NCI-H2107 treated with DMSO at 0.1 percent for 48 hours (cell line): ENCODE measurements around the gene CTNNA3.

ENCODE experiments used
- DNase-seq: peaks from one replicate; lab custom pipeline; 2025; ENCODE audit not compliant: unreplicated experiment; lab: John Stamatoyannopoulos, UW

The CTNNA3 gene

DNA sequence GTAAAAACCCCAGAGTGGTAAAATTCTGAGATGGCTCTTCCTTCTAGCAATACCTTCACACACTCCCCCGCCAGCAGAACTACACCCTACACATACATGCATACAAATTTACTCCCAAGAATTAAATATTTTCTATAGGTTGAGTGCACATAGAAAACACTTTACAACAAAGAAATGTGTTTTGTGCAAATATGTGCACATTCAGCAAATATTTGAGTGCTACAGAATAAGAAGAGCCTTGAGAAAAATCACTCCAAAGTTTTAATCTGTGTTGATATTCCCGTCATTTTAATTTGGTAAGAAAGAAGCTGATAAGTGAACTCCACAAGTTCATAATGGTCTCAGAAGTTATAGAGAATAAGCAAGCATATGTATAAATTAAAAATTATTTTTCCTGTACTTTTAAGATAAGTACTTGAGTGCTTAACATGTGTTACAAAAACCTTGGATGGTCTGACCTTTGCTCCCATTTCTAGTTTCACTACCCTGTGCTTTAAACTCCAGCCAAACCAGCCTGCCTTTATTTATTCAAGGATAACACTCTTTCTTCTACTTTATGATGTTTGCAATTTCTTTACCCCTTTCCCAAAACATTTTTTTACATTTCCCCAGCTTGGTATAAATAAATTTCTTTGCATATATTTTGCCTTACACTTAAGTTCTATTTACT is 1503.7 kb downstream of the CTNNA3 start:
- no peak for DNase-seq

DNA sequence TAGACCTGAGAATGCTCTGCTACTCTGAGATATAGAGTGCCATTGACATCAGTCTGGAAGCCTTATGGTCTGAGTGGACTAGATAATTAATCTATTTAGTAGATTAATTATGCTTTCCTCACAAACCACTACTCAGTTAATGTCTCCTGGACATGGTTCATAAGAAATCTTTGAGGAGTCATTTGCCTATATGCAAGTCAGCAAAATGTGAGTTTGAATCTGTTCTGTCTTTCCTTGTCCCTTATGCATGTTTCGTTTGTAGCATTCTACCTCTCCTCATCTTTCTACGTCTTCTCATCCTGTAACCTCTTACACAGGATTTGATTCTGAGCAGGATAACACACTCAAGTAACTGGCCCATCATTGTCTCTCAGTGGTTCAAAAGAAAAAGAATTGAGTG is 1505.6 kb downstream of the CTNNA3 start:
- DNase-seq, result no peak

DNA sequence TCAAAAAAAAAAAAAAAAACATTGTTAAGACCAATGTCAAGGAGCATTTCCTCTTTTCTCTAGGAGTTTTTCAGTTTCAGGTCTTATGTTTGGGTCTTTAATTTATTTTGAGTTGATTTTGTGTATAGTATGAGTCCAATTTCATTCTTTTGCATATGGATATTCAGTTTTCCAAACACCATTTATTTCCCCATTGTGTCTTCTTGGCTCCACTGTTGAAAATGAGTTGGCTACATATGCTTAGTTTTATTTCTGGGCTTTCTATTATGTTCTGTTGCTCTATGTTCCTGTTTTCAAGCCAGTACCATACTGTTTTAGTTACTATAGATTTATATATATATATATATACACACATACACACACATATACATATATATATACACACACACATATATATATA is 1506.7 kb downstream of the CTNNA3 start:
- no peak for DNase-seq

DNA sequence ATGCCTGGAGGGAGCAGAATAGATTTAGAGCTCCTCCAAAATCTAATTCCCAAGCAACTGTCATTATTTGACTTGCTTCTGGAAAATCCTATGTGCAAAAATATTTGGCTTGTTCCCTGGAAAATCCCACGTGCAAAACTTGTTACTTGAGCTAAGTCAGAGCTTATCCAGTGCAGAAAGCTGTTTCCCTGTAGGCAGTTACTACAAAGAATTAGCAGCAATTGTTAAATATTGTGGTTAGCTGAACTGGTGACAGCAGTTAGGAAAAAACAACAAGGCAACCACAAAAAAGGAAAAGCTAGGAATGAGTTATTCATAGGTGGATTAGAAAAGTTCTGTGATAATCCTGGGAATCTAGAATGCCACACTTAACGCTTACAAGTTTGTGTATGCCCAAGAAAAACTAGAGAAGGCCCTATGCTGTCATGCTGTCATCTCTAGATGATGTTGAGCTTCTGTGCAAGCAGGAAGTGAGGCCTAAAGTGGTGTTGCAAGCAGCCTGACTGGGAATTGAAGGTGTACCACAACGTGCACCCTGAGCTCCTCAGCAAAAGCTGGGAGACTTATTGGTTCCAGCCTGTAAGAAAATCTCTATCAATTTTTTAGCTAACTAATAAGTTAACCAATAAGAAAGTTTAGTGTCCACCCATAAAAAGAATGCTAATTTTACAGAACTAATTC is 1508.8 kb downstream of the CTNNA3 start:
- no peak for DNase-seq

DNA sequence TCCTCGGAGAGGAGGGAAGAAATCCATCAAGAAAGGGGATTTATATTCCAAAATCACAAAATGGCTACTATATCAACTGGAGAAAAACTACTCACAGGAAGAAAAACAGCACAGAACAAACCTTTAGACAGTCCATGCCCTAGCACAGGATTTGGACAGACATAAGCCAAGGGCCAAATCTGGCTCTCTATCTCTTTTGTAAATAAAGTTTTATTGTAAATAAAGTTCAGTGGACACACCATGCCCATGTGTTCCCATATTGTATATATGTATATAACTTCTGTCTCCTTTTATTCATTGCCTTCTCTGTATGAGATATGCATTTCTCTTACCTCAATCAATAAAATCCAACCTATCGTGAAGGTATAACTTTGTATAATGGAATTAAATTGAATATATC is 1513.0 kb downstream of the CTNNA3 start:
- no peak for DNase-seq

DNA sequence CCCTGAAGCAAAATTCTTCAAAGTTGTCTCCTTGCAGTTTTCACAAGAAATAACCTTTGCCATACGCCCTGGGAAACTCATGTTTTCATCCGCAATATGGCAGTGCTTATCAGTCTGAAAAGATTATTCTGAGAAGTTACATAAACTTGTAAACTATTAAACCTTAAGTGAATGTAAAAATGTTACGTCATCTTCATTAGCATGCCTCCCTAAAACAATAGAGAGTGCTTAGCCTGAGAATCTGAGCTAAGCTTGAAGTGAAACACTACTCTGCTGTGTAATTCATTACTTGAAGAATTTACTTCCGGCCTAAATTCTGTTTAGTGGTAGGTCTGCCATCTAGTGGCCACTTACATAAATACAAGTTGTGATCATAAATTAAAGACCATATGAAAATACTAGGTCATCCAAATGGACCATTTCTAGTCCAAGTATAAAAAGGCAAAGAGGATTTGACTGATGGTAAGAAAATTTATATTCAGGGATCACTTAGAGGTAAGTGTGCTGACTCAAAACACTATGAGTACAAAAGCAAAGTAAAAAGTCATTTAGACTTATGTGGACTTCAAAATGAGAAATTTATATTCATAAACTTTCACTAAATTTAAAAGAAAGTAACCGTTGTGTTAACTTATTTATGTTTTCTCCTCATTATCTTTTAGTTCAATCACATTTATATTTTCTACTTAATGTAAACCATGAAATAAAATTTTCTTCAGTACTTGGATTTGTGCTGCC is 1515.2 kb downstream of the CTNNA3 start:
- peak; percentile 14 for DNase-seq

DNA sequence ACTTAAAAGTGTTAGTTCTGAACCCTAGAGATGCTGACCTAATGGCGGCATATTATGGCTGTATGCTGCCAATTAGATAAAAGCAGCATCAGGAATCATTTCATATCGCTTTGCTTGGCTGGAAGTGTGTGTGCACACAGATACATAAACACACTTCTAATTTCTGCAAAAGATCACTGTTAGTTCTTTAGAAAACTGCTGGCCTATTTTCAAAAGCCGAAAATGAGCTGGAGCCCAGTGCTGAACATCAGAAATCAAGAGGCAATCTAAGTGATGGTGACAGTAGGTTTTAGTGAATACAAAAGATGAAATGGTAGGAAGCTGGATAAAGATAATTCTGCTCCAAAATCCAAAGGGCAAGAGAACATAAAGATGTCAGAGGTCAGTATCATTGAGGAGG is 1516.0 kb downstream of the CTNNA3 start:
- no peak for DNase-seq

DNA sequence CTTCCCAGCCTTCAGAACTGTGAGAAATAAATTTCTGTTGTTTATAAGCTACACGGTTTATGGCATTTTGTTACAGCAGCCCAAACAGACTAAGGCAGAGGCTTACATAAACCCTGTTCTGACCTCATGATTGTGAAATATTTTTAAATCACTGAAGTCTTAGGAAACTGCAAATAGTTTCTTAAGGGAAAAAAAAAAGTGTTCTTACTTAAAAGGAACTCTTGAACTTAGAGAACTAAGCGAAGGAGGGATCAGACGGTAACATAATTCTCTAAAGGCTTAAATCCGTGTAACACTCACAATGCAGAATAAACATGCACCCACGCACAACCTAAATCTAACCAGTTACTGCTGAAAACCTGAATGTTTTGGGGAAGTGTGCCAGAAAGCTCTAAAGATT is 1519.2 kb downstream of the CTNNA3 start:
- DNase-seq, result no peak

DNA sequence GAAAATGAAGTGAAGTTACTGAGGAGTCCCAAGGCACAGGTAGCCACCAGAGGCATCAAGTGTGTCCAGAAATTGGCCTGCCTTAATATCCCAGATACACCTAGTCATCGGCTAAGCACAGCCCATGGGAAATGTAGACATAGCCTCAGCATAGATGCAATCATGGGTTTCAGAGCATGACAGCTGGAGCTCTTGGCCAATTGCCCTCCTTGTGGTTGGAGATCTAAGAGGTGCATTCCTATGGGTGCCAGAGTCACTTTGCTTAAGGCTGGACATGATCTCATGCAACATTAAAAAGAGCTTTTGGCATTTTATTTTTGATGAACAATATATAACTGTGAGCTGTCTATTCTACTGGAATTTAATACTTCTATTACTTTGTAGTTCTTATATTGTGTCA is 1528.2 kb downstream of the CTNNA3 start:
- no peak for DNase-seq

DNA sequence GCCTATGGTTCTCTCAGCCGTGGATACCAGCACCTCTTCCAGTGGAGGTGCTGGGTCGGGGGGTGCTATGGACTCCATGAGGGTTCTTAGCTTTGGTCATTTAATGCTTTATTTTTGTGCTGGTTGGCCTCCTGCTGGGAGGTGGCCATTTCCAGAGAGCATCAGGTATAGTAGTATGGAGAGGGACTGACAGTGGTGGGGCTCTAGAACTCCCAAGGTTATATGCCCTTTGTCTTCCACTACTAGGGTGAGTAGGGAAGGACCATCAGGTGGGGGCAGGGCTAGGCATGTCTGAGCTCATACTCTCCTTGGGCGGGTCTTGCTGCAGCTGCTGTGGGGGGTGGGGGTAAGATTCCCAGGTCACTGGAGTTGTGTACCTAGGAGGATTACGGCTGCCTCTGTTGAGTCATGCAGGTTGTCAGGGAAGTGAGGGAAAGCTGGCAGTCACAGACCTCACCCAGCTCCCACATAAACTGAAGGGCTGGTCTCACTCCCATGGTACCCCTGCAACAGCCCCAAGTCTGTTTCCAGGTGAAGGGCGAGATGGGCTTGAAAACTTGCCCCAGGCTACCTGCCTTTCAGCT is 1533.3 kb downstream of the CTNNA3 start:
- DNase-seq, result no peak

DNA sequence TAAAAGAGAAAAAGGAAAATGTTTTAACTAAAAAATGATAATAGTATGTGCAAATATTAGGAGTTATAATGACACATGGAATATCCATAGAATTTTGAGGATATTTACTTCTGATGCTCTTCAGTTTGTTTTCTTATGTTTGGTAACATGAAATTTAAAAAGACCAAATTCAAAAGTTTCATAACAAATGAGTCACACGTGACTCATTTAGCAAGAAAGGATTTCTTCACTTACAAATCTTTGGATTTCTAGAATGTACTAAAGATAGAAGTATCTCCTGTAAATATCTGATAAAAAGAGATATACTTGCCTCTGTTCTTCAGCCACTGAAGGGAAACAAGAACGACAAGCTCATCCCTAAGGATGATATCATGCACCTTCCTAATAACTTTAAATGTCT is 1544.6 kb downstream of the CTNNA3 start:
- no peak for DNase-seq

DNA sequence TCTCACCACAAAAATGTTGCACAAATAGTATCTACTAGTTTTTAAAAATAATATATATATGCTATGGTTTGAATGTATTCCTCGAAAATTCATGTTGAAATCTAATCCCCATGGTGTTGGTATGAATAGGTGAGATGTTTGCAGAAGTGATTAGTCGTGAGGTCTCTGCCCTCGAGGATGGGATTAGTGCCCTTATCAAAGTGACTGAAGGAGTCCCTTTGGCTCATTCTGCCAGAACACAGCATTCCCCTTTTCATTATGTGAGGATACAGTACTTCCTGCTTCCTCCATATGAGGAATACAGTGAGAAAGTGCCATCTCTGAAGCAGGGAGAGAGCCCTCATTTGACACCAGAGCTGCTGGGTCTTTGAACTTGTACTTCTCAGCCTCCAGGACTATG is 1547.7 kb downstream of the CTNNA3 start:
- no peak for DNase-seq

DNA sequence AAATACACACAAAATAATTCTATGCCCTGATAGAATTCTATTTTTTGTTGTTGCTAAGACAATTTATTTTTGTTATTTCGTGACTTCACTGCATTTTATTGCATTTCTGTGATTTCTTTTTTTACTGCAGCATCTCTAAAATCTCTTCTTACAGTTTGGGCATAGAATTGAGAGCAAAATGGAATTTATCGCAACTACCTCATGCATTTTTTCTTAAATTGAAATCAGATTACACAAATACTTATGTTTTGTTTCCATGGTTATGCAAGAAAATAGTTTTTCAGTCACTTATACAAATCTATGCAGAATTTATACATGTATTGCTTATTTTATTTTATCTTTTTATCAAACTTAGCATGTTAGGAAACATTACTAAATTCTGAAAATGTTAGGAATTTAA is 1552.0 kb downstream of the CTNNA3 start:
- no peak for DNase-seq

DNA sequence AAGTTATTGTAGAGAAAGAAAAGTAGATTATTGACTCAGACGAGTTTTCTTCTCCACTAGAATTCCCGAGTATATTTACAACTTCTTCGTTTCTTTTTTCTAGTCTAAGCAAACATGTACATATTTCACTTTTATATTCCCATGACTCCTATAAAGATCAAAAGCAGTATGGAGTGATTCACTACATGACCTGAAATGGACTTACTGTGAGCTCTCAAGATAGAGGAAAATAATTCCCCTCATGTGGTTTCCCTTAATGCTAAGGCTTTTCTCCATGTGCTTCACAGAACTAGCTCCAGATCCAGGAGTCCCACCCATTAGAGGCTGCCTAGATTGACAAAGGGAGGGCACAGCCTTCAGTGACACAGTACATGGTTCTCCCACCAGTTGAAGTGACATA is 1593.2 kb downstream of the CTNNA3 start:
- DNase-seq, result no peak

DNA sequence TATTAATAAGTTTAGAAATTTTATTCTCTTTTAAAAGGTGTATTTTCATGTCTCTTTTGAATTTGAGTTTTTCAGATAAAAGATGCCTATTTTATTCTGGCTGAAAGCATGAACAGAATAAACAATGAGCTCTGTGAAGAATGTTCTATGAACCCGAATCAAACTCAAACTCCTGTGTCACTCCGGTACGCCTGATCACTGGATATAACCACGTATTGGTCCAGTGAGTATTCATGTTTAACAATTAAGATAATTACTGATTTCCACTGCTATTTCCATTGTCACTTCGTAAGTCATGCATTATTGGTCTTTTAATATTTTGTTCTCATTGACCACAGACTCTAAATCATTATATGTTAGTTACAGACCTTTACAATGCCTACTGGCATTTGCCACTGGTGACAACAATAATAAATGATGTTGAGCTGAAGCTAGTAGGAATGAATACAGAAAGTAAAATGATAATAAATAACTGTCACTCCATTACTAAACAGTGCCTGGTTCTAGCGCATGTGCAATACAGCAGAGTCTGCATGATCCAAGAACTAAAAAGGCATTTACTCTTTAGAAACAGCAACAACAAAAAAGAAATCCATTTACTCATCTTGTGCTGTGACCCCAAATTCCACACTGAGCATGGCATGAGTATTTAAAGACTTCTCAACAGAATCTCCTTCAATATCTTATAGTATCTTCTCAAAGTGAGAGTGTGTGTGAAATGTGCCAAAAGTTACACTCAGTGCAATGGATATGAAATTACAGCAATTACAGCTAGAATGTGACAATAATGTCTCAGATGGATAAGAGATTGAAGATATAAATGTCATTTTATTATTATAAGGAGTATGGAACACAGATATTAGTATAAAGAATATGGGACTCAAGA is 1597.2 kb downstream of the CTNNA3 start:
- DNase-seq, result no peak

DNA sequence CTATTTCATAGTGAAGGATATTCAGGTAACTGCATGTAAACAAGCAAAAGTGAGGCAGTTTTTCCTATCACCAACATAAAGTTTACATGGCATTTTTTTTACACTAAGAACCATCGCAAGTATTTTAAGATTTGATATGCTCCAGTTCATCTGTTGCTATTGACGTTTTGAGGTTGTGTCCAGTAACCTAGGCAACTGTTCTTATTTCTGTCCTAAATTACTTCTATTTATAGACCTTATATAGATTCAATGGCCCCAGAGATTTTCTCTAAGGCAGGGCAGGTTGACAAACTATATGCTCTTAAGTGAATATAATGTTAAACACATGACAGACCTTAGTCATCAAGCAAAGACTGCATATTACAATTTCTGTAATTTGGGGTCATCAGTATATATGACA is 1600.4 kb downstream of the CTNNA3 start:
- DNase-seq, result no peak

DNA sequence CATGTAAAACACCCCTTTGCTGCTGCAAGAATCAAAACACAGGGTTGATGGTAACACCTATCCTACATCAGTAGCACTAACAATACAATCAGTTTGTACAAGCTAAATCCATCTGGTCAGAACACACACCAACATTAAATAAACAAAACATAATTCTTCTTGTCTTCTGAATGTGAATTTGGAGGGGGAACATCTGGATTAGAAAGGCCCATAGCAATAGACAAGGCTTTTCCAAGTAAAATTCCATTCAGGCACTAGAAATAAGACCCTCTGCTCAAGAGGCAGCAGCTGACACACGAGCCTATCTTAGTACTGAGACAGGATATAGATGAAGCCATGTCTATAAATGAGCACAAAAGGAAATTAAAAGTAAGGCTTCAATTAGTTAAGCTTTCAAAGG is 1610.1 kb downstream of the CTNNA3 start:
- DNase-seq, result no peak

DNA sequence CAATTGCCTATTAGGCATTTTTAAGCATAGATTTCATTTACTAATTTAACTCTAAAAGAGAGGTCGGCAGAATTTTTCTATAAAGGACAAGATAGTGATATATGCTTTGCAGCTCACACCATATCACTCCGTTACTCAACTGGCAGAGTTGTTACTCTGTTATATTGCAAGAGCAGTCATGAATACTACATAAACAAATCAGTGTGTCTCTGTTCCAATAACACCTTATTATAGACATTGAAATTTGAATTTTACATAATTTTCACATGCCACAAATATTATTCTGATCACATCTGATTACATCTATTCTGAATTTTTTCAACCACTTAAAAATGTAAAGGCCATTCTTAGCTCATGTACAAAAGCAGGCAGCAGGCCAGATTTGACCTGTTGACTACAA is 1624.1 kb downstream of the CTNNA3 start:
- no peak for DNase-seq

DNA sequence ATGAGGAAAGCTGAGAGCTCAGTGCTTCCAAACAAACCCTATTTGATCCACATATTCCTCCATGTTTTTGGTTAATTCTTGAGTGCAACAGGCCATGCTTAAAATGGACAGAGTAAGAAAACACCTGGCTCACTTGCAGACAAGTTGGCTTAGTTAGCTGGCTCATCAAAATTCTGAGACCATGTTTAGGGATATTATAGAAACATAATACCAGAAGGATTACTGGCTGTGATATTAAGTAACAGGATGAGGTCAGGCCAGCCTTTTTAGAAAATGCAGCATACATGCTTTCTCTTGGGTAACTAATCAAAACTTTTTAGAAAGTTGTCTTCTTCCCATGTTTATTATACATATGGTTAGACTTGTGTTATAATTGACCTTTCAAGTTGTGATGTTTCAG is 1637.4 kb downstream of the CTNNA3 start:
- DNase-seq, result no peak

DNA sequence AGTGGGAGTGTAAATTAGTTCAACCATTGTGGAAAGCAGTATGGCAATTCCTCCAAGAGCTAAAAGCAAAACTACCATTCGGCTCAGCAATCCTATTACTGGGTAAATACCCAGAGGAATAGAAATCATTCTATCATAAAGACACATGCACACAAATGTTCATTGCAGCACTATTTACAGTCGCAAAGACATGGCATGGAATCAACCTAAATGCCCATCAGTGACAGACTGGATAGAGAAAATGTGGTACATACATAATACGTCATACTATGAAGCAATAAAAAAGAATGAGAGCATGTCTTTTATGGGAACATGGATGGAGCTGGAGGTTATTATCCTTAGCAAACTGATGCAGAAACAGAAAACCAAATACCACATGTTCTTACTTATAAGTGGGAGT is 1646.7 kb downstream of the CTNNA3 start:
- DNase-seq, result no peak

DNA sequence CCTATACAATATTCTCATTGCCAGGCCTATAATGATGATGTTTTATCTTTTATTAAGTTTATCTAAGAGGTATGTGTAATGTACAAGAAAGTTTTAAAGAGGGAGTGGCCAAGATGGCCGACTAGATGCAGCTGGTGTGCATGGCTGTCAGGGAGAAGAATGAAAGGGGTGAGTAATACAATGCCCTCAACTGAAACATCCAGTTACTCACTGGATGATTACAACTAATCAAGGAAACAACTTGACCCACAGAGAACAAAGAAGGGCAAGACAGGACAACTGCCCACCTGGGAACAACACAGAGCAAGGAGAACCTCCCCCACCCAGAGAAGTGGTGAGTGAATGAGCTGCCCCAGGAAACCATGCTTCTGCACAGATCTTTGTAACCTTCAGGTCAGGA is 1650.1 kb downstream of the CTNNA3 start:
- DNase-seq, result no peak
